Mesodermal cell (in vitro differentiated cells): ENCODE results near the gene ADAMTS14.

Experiments used
- H3K27ac ChIP-seq: 2 replicates; pipeline ENCODE4 v1.7.0; 2013; ENCODE audit warnings: mild to moderate bottlenecking, low read depth, low read length, moderate library complexity; ENCODE audit not compliant: severe bottlenecking
- H3K36me3 ChIP-seq: 2 replicates; pipeline ENCODE4 v1.7.1; 2013; ENCODE audit warnings: mild to moderate bottlenecking, low read length, moderate library complexity; ENCODE audit not compliant: control insufficient read depth, insufficient read depth
- H3K4me1 ChIP-seq: one replicate; pipeline ENCODE4 v1.7.1; 2013; ENCODE audit warnings: mild to moderate bottlenecking, low read length; ENCODE audit not compliant: insufficient read depth, control insufficient read depth, poor library complexity, severe bottlenecking
- H3K4me3 ChIP-seq: 2 replicates; pipeline ENCODE4 v1.7.0; 2013; ENCODE audit warnings: low read length, control low read depth, mild to moderate bottlenecking; ENCODE audit not compliant: insufficient read depth, poor library complexity, severe bottlenecking; ENCODE audit errors: extremely low read depth
- H3K9me3 ChIP-seq: 2 replicates; pipeline ENCODE4 v1.7.1; 2013; ENCODE audit warnings: mild to moderate bottlenecking, low read length, moderate library complexity; ENCODE audit not compliant: control insufficient read depth
- WGBS, 2 experiments: methylation state at CpG; one replicate each; pipeline ENCODE4 v1.1.5; 2013; ENCODE audit warnings: missing lambda C conversion rate in 2 of 2; ENCODE audit not compliant: insufficient coverage in 2 of 2; 5-methylcytosine and 5-hydroxymethylcytosine counted together

The ADAMTS14 gene

GRCh38 chr10:70781461-70782051 is 109.2 kb downstream of the ADAMTS14 start:
- Histone ChIP-seq H3K27ac (no peak overlapping the region), H3K9me3 (no peaks in the 10 kb centered on the region), H3K4me1 (peaks cover 4% of the 10 kb centered on the region), H3K36me3 (no peaks in the 10 kb centered on the region), H3K4me3 (no peak overlapping the region)
- WGBS, 2 experiments, result 84 to 94% methylated on average over 4 to 5 of the region's 8 CpGs

GRCh38 chr10:70782086-70782745 is 109.9 kb downstream of the ADAMTS14 start:
- peaks cover 10% of the 10 kb centered on the region for H3K4me1 ChIP-seq
- H3K27ac ChIP-seq, result no peak overlapping the region
- 92 to 94% methylated on average over 2 to 4 of the region's 4 CpGs for WGBS, 2 experiments
- H3K4me3 ChIP-seq, result no peak overlapping the region
- no peaks in the 10 kb centered on the region for H3K9me3 ChIP-seq
- no peaks in the 10 kb centered on the region for H3K36me3 ChIP-seq

GRCh38 chr10:70782746-70783680 is 110.7 kb downstream of the ADAMTS14 start:
- no peak overlapping the region for H3K4me3 ChIP-seq
- WGBS, 2 experiments, result 86 to 93% methylated on average over 7 to 8 of the region's 11 CpGs
- peaks cover 10% of the 10 kb centered on the region for H3K4me1 ChIP-seq
- no peaks in the 10 kb centered on the region for H3K36me3 ChIP-seq
- no peaks in the 10 kb centered on the region for H3K9me3 ChIP-seq
- no peak overlapping the region for H3K27ac ChIP-seq

- Histone ChIP-seq H3K4me1 (peaks cover 10% of the 10 kb centered on the region), H3K27ac (no peak overlapping the region), H3K4me3 (no peak overlapping the region), H3K36me3 (no peaks in the 10 kb centered on the region), H3K9me3 (no peaks in the 10 kb centered on the region)
- WGBS, 2 experiments, result 92% methylated on average over 4 of the region's 5 CpGs; no CpG with 5 or more reads in 1 of the 2 experiments
These were observed 111.7 kb downstream of the ADAMTS14 start for GRCh38 chr10:70784016-70784415.

- H3K9me3 ChIP-seq, result no peaks in the 10 kb centered on the region
- 63 to 100% methylated on average over 1 of the region's 2 CpGs for whole genome bisulfite sequencing, 2 experiments
- no peak overlapping the region for H3K4me3 ChIP-seq
- no peaks in the 10 kb centered on the region for H3K36me3 ChIP-seq
- H3K4me1 ChIP-seq, result peaks cover 10% of the 10 kb centered on the region
- no peak overlapping the region for H3K27ac ChIP-seq
These were observed 112.2 kb downstream of the ADAMTS14 start for GRCh38 chr10:70784471-70784870.

GRCh38 chr10:70785190-70785589 is 112.9 kb downstream of the ADAMTS14 start, which contains the start of gene TBATA:
TBATA (minus strand) TSS chr10:70785377; CDS start chr10:70783379, 1,998 bp downstream.
- no peaks in the 10 kb centered on the region for H3K36me3 ChIP-seq
- H3K4me1 ChIP-seq, result peaks cover 10% of the 10 kb centered on the region
- no peak within 1 kb of the TSS for H3K4me3 ChIP-seq
- no peaks in the 10 kb centered on the region for H3K9me3 ChIP-seq
- H3K27ac ChIP-seq, result no peak within 1 kb of the TSS
- 86 to 91% methylated on average over 3 to 4 of the region's 4 CpGs for WGBS, 2 experiments

- H3K27ac ChIP-seq, result no peak overlapping the region
- WGBS, 2 experiments, result 75% methylated on average over 4 of the region's 5 CpGs; no CpG with 5 or more reads in 1 of the 2 experiments
These were observed 114.6 kb downstream of the ADAMTS14 start for GRCh38 chr10:70786799-70787415.

GRCh38 chr10:70791386-70792039 is 119.2 kb downstream of the ADAMTS14 start:
- peaks cover 6% of the 10 kb centered on the region for H3K4me1 ChIP-seq
- no peaks in the 10 kb centered on the region for H3K36me3 ChIP-seq
- 100% methylated on average over 2 to 3 of the region's 5 CpGs for WGBS, 2 experiments
- no peaks in the 10 kb centered on the region for H3K9me3 ChIP-seq
- H3K4me3 ChIP-seq, result no peak overlapping the region
- no peak overlapping the region for H3K27ac ChIP-seq

More at GRCh38 chr10:70786799-70787415, 114.6 kb downstream of the ADAMTS14 start:
- no peaks in the 10 kb centered on the region for H3K36me3 ChIP-seq
- H3K9me3 ChIP-seq, result no peaks in the 10 kb centered on the region
- peaks cover 10% of the 10 kb centered on the region for H3K4me1 ChIP-seq
- H3K4me3 ChIP-seq, result no peak overlapping the region

- H3K4me3 ChIP-seq, result no peak overlapping the region
- H3K36me3 ChIP-seq, result no peaks in the 10 kb centered on the region
- H3K27ac ChIP-seq, result no peak overlapping the region
- no peaks in the 10 kb centered on the region for H3K9me3 ChIP-seq
- no peaks in the 10 kb centered on the region for H3K4me1 ChIP-seq
- WGBS, 2 experiments, result 82% methylated on average over 1 of the region's 1 CpG; no CpG with 5 or more reads in 1 of the 2 experiments
These were observed 123.3 kb downstream of the ADAMTS14 start for GRCh38 chr10:70795613-70796012.

- H3K4me3 ChIP-seq, result no peak overlapping the region
- no peaks in the 10 kb centered on the region for H3K36me3 ChIP-seq
- no peaks in the 10 kb centered on the region for H3K4me1 ChIP-seq
- no peaks in the 10 kb centered on the region for H3K9me3 ChIP-seq
- WGBS, 2 experiments, result 95 to 98% methylated on average over 6 to 7 of the region's 7 CpGs
- no peak overlapping the region for H3K27ac ChIP-seq
These were observed 125.5 kb downstream of the ADAMTS14 start for GRCh38 chr10:70797840-70798239.
